Activated CD4-positive, alpha-beta memory T cell treated with anti-CD3 and anti-CD28 coated beads for 36 hours (primary cell): ENCODE measurements around the gene AJUBA. TPM values are rescaled to one million over a fixed set of nuclear protein-coding genes. Genes with fewer than 3 reads are reported as not detected.

ENCODE experiments used
- total RNA-seq, 2 experiments: library from RNA; stranded (reverse); gene quantifications; one replicate each; pipeline ENCODE4 v1.2.3, GENCODE V29; 2021

Gene AJUBA
- total RNA-seq, 2 experiments from 2014 or later, result 1.5 to 1.7 TPM

Other genes with a start within 250 kb of the AJUBA start
- 100 to 1,000 TPM; 131 to 136 TPM for gene OXA1L, start 215.9 kb downstream of the AJUBA start, total RNA-seq
- gene SLC7A7, start 167.1 kb downstream of the AJUBA start, total RNA-seq, result under 1 TPM; 0.10 to 0.34 TPM
- gene MRPL52, start 152.7 kb downstream of the AJUBA start, total RNA-seq, result 100 to 1,000 TPM; 152 to 156 TPM
- gene MMP14, start 146.0 kb downstream of the AJUBA start, total RNA-seq, result 1 to 10 TPM; 1.1 to 1.4 TPM
- gene LRP10, start 110.8 kb downstream of the AJUBA start, total RNA-seq, result 10 to 100 TPM; 62.4 to 64.3 TPM
- under 1 TPM; 0.36 to 0.77 TPM for gene REM2, start 99.3 kb downstream of the AJUBA start, total RNA-seq
- gene RBM23, start 63.4 kb downstream of the AJUBA start, total RNA-seq, result 10 to 100 TPM; 55.0 to 56.0 TPM
- 100 to 1,000 TPM in 1 of 2 experiments, 10 to 100 TPM in 1; 85.6 to 100 TPM for gene PRMT5, start 53.2 kb downstream of the AJUBA start, total RNA-seq
- 10 to 100 TPM; 84.4 to 86.6 TPM for gene HAUS4, start 25.5 kb downstream of the AJUBA start, total RNA-seq
- 10 to 100 TPM in 1 of 2 experiments, 1 to 10 TPM in 1; 7.5 to 10.8 TPM for gene C14orf93, start 27.6 kb upstream of the AJUBA start, total RNA-seq
- gene PSMB5, start 52.3 kb upstream of the AJUBA start, total RNA-seq, result 100 to 1,000 TPM; 116 to 119 TPM
- gene PSMB11, start 59.7 kb upstream of the AJUBA start, total RNA-seq, result not detected
- gene CDH24, start 75.0 kb upstream of the AJUBA start, total RNA-seq, result 1 to 10 TPM in 1 of 2 experiments, under 1 TPM in 1; 1.00 to 1.1 TPM
- 100 to 1,000 TPM; 148 to 157 TPM for gene ACIN1, start 112.6 kb upstream of the AJUBA start, total RNA-seq
- 10 to 100 TPM; 58.0 to 62.8 TPM for gene C14orf119, start 113.0 kb upstream of the AJUBA start, total RNA-seq
- not detected for gene CIROP, start 122.4 kb upstream of the AJUBA start, total RNA-seq
- gene CEBPE, start 136.7 kb upstream of the AJUBA start, total RNA-seq, result under 1 TPM; 0.19 to 0.34 TPM
- gene SLC7A8, start 201.1 kb upstream of the AJUBA start, total RNA-seq, result 1 to 10 TPM in 1 of 2 experiments, under 1 TPM in 1; 0.83 to 1.7 TPM